ENCODE results near the gene PPP4R3B.
A peak's percentile ranks its signal among the peaks of the same experiment; 100 is the strongest.
"Not testable (repeated sequence)": the region's sequence is repeated elsewhere in the genome, so short reads cannot be mapped to it uniquely, and the experiment has no call there.

Gene PPP4R3B
- total RNA-seq = 143 to 205 (median 150) reads per million in 4 donors

GRCh38 chr2:55617175-55618024 is at the start of gene PPP4R3B:
Gene PPP4R3B, minus strand, starts transcription at chr2:55617622. Its CDS starts 337 bp downstream, at chr2:55617285.
- DNase-seq = peak; percentile 98 to 100 (median 99)

GRCh38 chr2:55653255-55653654 is 35.8 kb upstream of the PPP4R3B start:
- DNase-seq = no peak

- DNase-seq = no peak
Measured at GRCh38 chr2:55649211-55649610, 31.8 kb upstream of the PPP4R3B start.

- no peak for DNase-seq
Measured at GRCh38 chr2:55636831-55637230, 19.4 kb upstream of the PPP4R3B start.

GRCh38 chr2:55628931-55629330 is 11.5 kb upstream of the PPP4R3B start:
- DNase-seq = no peak

GRCh38 chr2:55627915-55628314 is 10.5 kb upstream of the PPP4R3B start:
- no peak for DNase-seq

GRCh38 chr2:55621802-55622201 is 4.4 kb upstream of the PPP4R3B start:
- no peak for DNase-seq

- DNase-seq = peak in 2 of 5 donors; percentile 4 to 17
Measured at GRCh38 chr2:55620123-55620779, 2.8 kb upstream of the PPP4R3B start.

GRCh38 chr2:55618275-55619055 is 1.0 kb upstream of the PPP4R3B start:
- peak in 4 of 5 donors; percentile 24 to 56 (median 43) for DNase-seq

GRCh38 chr2:55618025-55618274 is 528 bp upstream of the PPP4R3B start:
- no peak for DNase-seq

- DNase-seq = peak in 4 of 5 donors; percentile 20 to 53 (median 37)
Measured at GRCh38 chr2:55616551-55617174, 759 bp downstream of the PPP4R3B start.

GRCh38 chr2:55611997-55612396 is 5.4 kb downstream of the PPP4R3B start:
- DNase-seq = no peak

GRCh38 chr2:55610954-55611743 is 6.3 kb downstream of the PPP4R3B start:
- DNase-seq = no peak

- DNase-seq = no peak
Measured at GRCh38 chr2:55609938-55610578, 7.4 kb downstream of the PPP4R3B start.

- DNase-seq = no peak
Measured at GRCh38 chr2:55609193-55609794, 8.1 kb downstream of the PPP4R3B start.

- no peak for DNase-seq
Measured at GRCh38 chr2:55607717-55608116, 9.7 kb downstream of the PPP4R3B start.

GRCh38 chr2:55604027-55604565 is 13.3 kb downstream of the PPP4R3B start:
- DNase-seq = no peak

- DNase-seq = no peak
Measured at GRCh38 chr2:55601849-55602248, 15.6 kb downstream of the PPP4R3B start.

- DNase-seq = no peak
Measured at GRCh38 chr2:55598056-55598795, 19.2 kb downstream of the PPP4R3B start.

GRCh38 chr2:55596795-55597194 is 20.6 kb downstream of the PPP4R3B start:
- DNase-seq = not testable (repeated sequence)
